CD4-positive, alpha-beta T cell treated with Interleukin-4 for 1 hour (primary cell): ENCODE measurements around the gene FAM174B.

ENCODE experiments used
- DNase-seq, 2 donors: peaks; one replicate each; pipeline ENCODE4 v3.0.0-alpha.2; 2020 to 2022

The FAM174B gene

DNA sequence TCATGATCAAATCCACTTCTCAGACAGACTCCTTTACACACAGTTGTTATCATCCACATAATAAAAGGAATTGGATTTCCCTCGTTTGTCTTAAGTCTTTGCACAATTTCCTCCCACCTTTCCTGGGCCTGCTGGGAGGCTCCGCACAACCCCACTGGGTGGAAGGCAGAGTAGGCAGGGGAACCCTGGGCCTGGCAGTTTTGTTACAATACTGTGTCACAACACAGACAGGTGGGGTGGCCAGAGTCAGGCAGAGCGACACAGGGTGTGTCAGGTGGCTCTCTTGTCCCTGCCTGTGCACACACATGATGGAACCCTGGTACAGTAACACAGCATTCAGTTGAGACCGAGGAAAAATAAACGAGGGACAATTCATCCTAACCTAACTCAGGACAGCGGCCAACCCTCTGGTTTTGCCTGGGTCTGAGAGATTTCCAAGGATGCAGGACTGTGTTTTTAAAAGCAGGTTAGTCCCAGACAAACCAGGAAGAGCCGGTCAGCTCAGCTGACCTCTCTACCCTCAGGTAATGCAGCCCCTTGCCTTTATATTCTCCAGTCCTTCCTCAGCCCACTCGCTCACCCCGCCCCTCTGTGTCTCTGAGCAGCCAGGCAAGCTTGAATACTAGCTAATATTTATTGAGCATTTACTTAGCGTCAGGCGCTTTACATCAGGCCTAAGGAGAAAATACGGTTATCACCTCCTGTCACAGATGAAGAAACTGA lies 8.8 kb upstream of the FAM174B start:
- DNase-seq: no peak

DNA sequence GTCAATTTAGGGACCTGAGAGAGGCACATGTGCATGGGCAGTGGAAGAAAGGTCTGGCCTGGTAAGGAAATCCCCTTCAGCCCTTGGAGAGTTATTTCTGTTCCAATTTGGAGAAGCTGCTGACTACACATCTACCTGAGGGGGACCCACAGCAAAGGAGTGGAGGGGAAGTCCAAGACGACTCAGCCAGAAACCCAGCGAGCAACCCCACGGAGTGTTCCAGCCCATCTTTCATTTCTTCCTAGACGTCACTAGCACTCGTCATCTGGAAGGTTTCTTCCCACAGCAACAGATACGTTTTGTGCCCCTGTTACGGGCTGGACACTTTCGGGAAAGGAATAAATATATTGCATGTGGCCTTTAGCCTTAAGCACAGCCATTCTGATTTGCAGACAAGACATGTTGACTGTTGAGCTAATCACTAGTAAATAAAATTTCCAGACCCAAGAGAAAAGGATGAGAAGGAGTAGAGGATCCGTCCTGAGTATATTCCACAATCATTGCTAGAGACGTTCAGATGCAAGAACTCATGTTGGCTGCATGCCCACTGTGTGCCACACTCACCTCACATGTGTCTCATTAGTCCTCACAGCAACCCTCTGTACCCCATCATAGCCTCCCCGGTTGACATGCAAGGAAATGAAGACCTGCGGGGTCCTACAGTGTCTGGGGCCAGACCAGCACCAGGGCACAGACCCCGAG lies 7.8 kb upstream of the FAM174B start:
- no peak for DNase-seq

DNA sequence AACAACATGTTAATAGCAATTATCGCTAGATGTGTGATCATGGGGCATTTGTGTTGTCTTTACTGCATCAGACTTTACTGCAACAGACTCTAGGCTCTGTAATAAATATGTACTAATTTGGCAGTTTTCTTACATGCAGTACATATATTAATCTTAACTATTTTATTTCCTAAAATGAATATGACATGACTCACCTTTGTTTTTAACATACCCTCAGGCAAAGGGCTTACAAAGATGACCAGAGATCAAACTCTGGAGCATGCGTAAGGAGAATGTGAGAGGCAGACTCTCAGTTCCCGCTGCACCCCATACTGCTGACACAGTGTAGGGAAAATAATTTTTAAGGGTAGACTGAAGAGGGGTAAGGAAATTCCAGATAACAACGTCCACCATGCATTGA lies 7.2 kb upstream of the FAM174B start:
- DNase-seq: no peak

DNA sequence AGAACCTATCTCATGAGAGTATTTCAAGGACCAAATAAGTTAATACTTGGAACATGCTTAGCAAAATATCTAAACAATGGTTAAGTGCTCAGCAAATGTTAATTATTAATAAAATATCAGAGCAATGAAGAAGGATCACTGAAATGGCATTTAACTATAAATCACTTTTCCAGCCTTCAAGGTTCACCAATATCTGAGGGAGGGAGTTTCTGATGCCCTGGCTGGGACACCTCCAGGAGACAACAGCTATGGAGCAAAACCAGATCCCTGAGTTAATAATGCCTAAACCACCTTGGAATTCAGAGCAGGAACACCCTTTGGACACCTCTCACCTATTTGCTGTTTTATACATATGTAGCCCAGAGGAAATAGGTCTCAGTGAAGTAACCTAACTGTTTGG lies 6.4 kb upstream of the FAM174B start:
- no peak for DNase-seq

DNA sequence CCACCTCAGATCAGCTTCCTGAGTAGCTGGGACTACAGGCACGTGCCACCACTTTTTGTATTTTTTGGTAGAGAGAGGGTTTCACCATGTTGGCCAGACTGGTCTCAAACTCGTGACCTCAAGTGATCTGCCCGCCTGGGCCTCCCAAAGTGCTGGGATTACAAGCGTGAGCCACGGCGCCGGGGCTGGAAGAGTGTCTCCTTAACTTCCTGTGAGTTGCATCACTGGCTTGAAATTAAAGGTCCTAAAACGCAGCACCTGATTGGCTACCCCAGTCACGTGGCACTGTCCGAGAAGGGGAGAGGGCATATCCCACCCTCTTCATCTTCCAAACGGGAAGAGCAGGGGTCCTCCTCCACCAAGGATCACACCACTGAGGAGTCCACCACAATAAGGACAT lies 5.5 kb upstream of the FAM174B start:
- DNase-seq: no peak

DNA sequence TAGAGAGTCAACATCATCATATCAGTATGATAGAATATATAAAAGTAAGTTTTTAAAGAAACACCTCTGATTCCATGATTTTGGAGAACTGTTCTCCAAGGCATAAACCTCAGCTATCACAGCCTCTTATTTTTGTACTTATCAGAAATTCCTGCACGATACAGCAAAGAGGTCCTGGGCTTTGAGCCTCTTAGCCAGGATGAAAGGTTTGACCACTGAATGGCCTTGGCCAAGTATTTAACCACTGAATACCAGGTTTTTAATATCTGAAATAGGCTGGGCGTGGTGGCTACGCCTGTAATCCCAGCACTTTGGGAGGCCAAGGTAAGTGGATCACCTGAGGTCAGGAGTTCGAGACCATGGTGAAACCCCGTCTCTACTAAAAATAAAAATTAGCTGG lies 1.9 kb upstream of the FAM174B start:
- no peak for DNase-seq

DNA sequence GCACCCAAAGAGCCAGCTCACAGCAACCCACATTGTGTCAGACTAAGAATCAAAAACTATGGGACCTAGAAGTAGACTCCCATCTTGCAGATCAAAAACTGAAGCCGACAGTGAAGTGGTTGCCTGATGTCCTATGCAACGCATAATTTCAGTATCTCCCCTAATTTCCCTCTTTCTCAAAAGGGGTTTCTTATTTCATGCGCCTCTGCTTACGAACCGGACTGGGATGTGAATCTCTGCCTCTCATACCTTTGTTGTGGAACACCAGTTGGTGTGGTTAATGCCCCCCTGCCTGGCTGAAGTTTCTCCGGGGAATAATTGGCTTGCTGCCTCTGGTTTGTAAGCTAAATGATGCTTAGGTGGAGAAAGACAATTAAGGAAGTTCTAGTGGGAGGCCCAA lies 514 bp upstream of the FAM174B start:
- DNase-seq: no peak

DNA sequence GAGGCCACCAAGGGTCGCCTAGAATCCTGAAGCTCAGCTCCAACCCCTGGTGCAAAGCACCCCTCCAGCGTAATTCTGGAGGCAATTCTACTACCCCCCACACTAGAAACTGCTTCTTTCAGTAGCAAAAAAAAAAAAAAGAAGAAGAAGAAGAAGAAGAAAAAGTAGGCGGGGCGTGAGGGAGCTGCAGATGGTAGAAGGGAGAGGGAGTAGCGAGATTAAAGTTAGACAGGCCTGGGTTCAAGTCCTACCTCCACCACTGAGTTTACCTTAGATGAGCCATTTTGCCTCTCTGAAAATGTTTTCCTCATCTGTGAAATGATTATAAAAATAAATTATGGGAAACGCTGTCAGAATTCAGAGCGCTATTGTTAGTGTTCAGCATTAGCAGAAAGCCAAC lies 913 bp downstream of the FAM174B start:
- no peak for DNase-seq

DNA sequence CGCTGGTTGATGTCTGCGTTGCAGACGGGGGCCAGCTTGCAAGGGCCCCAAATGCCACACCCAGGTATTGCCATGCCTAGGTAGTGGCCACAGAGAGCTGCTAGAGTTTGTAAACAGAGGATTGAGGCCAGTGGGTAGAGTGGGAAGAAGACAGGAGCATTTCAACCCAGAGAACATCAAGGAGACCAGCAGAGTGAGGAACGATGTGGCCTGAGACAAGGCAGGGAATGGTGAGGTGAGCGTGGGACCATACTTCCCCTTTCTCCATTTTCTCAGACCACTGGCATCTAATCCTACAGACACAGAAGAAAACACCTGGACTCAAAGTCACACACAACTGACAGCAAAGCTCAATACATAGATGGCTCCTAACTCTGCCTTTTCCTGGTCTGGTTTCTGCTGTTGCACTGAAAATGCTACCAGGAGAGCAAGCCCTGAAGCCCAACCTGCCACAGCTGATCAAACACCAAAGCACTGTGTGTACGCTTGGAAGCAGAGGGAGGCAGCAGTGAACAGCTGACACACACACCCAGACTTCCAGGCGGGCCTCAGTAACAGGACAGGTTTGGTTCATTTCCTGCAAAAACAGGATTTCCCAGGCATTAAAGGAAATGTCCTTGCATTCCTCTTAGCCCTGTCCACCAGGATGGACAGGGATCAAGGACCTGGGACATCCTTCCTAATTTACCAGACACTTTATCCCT lies 1.6 kb downstream of the FAM174B start:
- no peak for DNase-seq

DNA sequence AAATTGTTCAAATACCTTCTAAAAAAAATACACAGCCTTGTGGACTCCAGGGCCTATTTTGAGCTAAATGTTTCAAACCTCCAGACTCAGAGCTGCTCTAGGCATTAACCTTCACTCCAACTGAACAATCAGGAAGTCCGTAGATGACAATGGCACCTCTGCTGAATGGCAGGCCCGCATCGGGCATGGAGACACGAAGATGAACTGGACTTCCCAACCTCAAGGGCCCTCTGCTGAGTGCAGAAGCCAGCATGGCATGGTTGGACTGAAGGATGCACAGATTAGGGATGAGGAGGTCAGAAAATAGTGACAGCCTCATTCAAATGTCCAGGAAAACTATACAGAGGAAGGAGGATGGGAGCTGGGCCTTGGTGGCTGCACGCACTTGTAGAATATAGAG lies 2.2 kb downstream of the FAM174B start:
- DNase-seq: no peak

DNA sequence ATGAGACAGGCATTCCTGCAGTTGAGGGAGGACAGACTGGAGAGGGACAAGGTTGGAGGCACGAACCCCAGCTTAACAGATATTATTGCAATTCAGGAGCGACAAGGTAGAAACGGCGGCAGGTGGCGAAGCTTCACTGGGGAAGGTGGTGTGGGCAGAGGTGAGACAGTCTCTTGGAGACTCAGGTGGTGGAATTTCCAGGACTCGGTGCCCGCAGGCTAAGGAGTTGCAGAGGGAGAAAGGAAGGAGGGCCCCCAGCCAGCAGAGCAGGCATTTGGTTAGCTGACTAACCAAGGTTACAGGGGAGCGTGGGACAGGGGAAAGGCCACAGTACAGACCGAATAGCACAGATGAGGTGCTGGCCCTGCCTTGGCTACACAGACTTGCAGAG lies 3.0 kb downstream of the FAM174B start:
- no peak for DNase-seq

DNA sequence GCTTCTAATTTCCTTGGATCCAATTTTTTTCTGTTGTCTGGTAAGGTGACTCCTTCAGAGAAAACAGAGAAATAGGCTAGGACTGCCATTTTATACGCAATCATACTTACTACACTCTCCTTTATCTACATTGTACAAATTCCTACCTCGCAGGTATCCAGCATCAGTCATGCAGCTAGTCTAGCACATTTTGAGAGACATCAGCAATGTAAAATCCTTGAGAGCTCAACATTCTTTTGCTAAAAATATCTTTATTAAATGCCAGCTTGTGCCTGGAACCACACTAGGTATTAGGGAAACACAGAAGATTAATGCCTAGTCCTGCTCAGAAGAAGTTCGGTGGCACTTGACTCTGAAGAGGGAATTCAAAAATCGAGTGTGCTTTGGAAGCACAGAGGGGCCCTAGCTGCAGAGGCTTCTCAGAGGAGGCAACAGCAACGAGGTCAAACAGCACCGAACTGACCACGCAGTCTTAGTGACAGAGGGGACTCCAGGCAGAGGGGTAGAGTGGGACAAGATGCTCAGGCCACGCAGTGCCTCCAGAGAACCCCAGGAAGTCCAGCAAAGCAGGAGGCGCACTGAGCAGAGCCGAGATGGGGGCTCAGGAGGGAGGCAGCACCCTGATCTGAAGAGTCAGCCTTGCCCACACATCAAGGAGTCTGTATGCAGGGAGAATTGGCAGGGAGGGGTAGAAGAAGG lies 3.5 kb downstream of the FAM174B start:
- no peak for DNase-seq

DNA sequence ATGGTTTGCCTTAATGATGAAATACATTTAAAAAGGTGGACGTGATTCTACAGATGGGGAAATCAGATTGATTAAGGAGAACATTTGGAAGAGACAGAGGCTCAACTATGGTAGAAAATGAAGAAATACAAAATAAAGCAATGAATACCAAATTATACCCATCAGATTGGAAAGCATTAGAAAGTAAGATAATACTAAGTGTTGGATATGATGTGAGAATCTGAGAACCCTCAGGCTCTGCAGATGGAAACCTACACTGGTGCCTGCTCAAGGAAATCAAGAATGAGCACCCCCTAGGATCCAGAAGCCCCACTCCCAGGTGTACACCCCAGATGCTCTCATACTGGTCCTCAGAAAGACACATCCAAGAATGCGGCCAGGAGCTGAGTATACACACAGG lies 4.6 kb downstream of the FAM174B start:
- no peak for DNase-seq

DNA sequence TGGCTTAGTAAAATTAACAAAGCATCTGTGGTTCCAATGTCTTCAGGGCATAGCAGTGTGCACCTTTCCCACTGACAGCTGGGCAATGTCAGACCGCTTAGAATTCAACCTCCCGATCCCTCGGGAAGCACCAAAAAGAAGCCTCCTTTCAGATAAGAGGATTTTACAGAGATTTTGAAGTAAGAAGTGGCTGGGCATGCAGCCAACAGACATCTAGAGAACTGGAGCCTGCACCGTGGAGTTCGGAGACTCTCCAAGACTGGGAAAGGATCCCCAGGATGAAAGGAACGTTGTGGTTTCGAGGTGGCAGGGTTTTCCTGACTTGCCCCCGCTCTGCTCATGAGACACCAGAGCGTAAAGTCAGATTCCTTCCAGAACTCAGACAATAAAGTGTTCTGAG lies 5.3 kb downstream of the FAM174B start:
- DNase-seq: no peak

DNA sequence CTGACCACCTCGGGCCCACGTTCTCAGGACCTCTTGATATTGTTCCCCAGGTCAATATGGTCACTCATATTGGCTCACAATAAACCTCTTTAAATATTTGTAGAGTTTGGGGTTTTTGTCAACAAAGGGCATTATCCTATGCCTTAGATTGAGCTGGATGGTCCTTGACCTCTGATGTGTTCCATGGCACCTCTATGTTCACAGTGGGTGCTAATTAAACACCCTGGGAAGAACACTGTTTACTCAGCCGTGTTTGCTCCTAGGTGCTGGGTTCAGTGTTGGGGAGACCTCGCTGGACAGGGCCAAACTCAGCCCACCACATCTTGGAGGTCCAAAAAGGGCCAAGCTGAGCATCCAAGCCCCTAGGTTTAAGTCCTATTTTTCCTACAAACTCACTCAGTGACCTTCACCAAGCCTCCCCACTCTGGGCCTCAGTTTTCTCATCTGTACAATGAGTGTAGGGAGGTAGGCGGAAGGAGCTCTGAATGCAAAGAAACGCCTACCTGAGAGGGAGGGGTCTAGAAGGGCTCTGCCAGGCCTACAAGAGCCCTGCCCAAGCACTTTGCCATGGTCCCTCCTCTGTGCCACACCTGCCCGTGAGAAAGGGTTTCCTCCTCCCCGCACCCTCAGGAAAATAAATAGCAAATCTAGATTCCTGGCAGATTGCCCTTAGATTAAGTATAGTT lies 7.2 kb downstream of the FAM174B start:
- DNase-seq: no peak

DNA sequence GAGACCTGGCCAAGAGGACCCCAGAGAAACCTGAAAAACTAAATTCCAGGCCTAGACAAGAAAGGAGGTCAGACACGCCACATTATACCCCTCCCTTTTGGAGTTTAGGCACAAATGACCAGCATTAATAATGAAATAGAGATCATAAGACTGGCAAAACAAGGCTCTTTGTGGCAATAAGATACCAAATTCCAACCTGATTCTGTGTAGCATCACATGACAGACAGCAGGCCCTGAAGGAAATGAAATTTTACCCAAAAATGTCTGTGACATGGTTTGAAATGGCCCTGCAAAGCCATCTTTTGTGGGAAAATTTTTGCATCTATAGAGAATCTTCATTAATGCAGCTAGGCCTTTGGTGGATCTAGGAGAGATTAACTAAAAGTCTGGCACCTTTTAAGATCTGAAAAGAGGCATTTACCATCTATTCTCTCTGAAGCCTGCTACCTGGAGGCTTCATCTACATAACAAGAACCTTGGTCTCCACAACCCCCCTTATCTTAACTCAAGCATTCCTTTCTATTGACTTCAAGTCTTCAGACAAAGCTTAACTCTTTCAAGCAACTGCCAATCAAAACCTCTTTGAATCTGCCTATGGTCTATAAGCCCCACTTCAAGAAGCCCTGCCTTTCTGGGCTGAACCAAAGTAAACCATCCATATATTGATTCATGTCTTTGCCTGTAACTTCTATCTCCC lies 8.0 kb downstream of the FAM174B start:
- no peak for DNase-seq

DNA sequence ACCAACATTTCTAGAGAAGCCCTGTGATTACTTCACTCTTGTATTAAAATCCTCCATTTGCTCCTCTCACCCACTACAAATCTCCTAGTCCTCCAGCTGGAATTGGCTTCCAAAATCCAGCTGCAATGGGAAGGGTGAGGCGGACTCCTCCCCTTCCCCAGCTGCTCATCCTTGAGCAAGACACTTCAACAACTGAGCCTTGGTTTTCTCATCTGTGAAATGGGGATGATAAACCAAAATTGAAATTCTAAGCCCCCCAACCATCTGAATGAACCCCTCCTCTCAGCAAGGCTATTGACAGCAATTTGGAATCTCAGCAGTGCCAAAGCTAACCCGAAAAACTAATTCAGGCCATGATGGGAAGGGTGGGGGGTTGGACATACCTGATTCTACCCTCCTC lies 9.4 kb downstream of the FAM174B start:
- no peak for DNase-seq

DNA sequence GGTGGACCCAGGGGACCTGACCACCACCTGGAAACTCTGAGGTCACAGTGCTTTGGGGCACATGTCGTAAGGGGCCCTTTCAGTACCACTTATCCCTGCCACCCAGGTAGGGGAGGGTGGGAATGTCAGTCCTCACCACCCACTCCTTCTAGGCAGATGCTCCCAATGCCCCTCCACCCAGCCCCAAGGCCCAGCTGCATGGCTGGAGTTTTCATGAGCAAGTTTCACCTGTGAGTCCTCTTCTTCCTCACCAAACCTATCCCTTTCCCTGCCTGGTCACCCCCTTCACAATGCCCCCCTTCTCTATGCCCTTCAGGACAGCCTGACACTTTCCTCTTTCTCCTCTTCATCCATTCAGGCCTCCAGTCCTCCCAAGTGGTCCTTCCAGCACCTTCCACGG lies 9.8 kb downstream of the FAM174B start:
- DNase-seq: no peak

DNA sequence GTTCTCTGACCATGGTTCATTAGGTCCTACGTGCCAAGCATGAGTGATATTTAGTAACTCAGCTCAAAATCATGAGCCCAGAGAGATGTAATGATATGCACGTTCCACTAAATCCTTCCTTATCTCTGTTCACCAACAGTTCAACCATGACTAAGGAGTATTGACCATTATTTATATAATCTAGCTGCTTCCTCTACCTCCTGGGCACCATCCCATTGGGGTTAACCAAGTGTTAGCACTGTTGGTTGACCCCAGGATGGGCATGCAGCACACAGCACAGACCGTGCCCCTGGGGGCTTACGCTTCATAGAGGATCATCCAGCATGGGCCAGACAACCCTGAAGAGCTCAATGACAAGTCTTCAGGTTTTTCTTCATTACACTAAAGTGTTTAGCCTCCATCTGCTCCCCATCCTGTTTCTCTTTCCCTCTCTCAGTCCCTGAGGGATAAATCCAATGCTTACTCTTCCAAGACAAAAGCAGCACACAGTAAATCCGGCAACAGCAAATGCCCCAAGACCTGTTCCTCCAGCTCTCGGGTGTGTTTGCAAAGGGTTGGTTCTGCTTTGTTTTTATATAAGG lies 10.4 kb downstream of the FAM174B start:
- DNase-seq: no peak

DNA sequence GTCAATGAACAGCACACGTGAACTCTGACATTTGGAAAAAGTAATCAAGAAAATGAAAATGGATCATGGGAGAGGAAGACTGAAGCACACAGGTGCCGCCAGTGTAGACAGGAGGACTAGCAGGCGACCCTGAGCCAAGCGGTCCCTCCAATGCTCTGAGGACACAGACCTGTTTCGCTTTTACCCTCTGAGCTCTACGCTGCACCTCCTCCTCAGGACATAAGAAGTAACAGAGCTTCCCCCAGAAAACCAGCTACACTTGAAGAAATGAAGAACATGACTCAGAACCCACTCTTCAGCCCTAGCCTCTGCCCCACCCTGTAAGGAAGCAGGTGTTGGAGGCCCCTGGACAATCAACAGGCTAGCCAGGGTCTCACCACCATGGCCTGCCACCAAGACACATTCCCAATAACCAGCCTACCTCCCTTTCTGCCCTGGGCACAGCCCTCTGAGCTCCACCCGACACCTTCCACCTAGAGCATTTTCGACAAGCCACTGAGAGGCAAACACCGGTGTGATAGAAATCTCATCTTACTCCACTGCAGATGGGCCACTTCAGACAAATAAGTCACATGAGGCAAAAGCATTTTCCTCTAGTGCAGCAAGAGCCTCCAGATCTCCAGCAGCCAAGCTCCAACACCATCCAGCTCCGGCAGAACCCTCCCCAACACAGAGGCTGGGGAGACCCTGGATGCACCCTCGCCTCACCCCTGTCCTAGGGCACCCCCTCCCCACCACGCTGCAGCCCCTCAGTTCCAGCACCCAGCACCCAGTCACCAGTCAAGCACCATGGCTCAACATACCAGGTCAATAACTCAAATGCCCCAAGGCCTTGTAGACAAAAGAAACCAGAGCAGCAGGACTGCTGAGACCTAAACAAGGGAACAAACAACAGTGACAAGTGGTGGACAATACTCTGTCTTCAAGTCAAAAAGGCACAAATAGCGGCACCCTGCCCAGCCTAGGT lies 11.4 kb downstream of the FAM174B start:
- DNase-seq: no peak
